Neural progenitor cell (in vitro differentiated cells): ENCODE data around the gene VARS1. TPM values are rescaled to one million over a fixed set of nuclear protein-coding genes. Genes with fewer than 3 reads are reported as not detected.

Experiments used
- DNase-seq: peaks from one replicate; pipeline ENCODE4 v3.0.0-alpha.2; 2016; ENCODE audit warnings: low spot score
- H2AFZ ChIP-seq: fragments of 200-600 bp; sonication (generic); replicated peaks from 2 replicates; pipeline ENCODE4 v1.6.1; 2016; ENCODE audit warnings: antibody characterized with exemption
- H3F3A ChIP-seq: fragments of 200-600 bp; sonication (generic); 2 replicates; pipeline ENCODE4 v1.6.1; 2016; ENCODE audit warnings: antibody characterized with exemption, low read depth
- H3K27ac ChIP-seq: fragments of 200-600 bp; sonication (generic); 2 replicates; pipeline ENCODE4 v1.5.1; 2016; ENCODE audit warnings: mild to moderate bottlenecking
- H3K27me3 ChIP-seq: fragments of 200-600 bp; sonication (generic); 2 replicates; pipeline ENCODE4 v1.6.1; 2016; ENCODE audit warnings: mild to moderate bottlenecking, moderate library complexity
- H3K36me3 ChIP-seq: fragments of 200-600 bp; sonication (generic); 2 replicates; pipeline ENCODE4 v1.5.1; 2016
- H3K4me1 ChIP-seq: fragments of 200-600 bp; sonication (generic); 2 replicates; pipeline ENCODE4 v1.6.1; 2016; ENCODE audit warnings: mixed run types
- H3K4me2 ChIP-seq: fragments of 200-600 bp; sonication (generic); 2 replicates; pipeline ENCODE4 v1.6.1; 2016
- H3K4me3 ChIP-seq: fragments of 200-600 bp; sonication (generic); 2 replicates; pipeline ENCODE4 v1.5.1; 2016
- H3K79me2 ChIP-seq: fragments of 200-600 bp; sonication (generic); 2 replicates; pipeline ENCODE4 v1.6.1; 2016; ENCODE audit warnings: low read depth
- H3K9ac ChIP-seq: fragments of 200-600 bp; sonication (generic); 2 replicates; pipeline ENCODE4 v1.6.1; 2016
- H3K9me3 ChIP-seq: fragments of 200-600 bp; sonication (generic); 2 replicates; pipeline ENCODE4 v1.5.1; 2016; ENCODE audit warnings: low read depth
- H4K20me1 ChIP-seq: fragments of 200-600 bp; sonication (generic); 2 replicates; pipeline ENCODE4 v1.6.1; 2016; ENCODE audit warnings: low read depth
- H3K27ac Mint-ChIP-seq: 3 replicates; pipeline ENCODE4 v1.8.0; 2021; ENCODE audit warnings: mixed read lengths
- H3K27me3 Mint-ChIP-seq: 2 replicates; pipeline ENCODE4 v1.8.0; 2022; ENCODE audit warnings: low read depth, mild to moderate bottlenecking, inconsistent platforms, moderate library complexity, mixed read lengths; ENCODE audit not compliant: insufficient read depth
- H3K36me3 Mint-ChIP-seq: 3 replicates; pipeline ENCODE4 v1.8.0; 2021; ENCODE audit warnings: mixed read lengths
- H3K4me1 Mint-ChIP-seq: 3 replicates; pipeline ENCODE4 v1.8.0; 2021; ENCODE audit warnings: mixed read lengths
- H3K4me3 Mint-ChIP-seq: 3 replicates; pipeline ENCODE4 v1.8.0; 2021; ENCODE audit warnings: mild to moderate bottlenecking, moderate library complexity, mixed read lengths
- H3K9me3 Mint-ChIP-seq: 3 replicates; pipeline ENCODE4 v1.8.0; 2020; ENCODE audit warnings: mixed read lengths
- EZH2 ChIP-seq: fragments of 200-600 bp; sonication (generic); IDR thresholded peaks from 2 replicates; pipeline ENCODE4 v1.6.1; 2017; ENCODE audit warnings: antibody characterized with exemption, mild to moderate bottlenecking, moderate library complexity
- EZH2phosphoT487 ChIP-seq: fragments of 200-600 bp; sonication (generic); IDR thresholded peaks from 2 replicates; pipeline ENCODE4 v1.6.1; 2017; ENCODE audit warnings: antibody characterized with exemption
- total RNA-seq: library from RNA; depleted of rRNA; stranded (reverse); fragments of >200 nt; gene quantifications from 2 replicates; pipeline ENCODE4 v1.2.3, GENCODE V29; 2015; ENCODE audit warnings: low replicate concordance
- TF ChIP-seq, protein P1 (sequence below): fragments of 200-600 bp; sonication (generic); IDR thresholded peaks from 2 replicates; pipeline ENCODE4 v1.5.1; 2017; ENCODE audit warnings: antibody characterized with exemption, mild to moderate bottlenecking

The VARS1 gene
- total RNA-seq, 1 donor from 2014 or later: 34.1 TPM

DNA sequence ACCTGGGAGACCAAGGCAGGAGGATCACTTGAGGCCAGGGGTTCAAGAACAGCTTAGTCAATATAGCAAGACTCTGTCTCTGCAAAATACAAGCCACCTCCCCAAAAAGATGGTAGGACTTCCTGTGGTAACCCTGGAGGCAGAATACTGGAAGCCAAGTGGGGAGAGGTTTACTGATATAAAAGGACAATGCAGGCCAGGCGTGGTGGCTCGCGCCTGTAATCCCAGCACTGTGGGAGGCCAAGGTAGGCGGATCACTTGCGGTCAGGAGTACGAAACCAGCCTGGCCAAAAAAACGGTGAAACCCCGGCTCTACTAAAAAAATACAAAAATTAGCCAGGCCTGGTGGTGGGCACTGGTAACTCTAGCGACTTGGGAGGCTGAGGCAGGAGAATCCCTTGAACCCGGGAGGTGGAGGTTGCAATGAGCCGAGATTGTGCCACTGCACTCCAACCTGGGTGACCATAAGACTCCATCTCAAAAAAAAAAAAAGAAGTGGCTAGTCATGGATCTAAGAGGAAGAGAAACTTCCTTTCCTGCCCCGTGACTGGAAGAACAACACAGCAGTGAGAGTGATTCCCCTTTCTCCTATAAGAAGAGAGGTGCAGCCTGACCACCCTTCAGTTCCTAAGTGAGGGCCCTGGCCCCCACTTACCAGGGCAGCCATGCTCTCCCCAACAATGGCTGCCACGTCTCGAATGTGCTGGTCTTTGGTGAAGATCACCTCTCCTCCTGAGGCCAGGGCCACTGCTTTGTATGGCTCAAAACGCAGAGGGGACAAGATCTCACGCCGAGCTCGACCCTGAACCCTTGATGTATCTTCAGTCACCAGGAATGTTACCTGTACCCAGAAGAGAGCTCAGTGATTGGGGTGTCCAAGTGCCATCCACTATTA is 26.9 kb downstream of the VARS1 start:
- H2AFZ ChIP-seq: no peak overlapping the region
- H3K4me2 ChIP-seq: no peak overlapping the region
- no peak overlapping the region for H3K4me3 Mint-ChIP-seq
- H3K4me1 ChIP-seq: peaks cover 14% of the 10 kb centered on the region
- H3K36me3 ChIP-seq: no peaks in the 10 kb centered on the region
- H3K9me3 Mint-ChIP-seq: no peaks in the 10 kb centered on the region
- H3K27me3 ChIP-seq: no peaks in the 10 kb centered on the region
- TF ChIP-seq, protein P1, sequence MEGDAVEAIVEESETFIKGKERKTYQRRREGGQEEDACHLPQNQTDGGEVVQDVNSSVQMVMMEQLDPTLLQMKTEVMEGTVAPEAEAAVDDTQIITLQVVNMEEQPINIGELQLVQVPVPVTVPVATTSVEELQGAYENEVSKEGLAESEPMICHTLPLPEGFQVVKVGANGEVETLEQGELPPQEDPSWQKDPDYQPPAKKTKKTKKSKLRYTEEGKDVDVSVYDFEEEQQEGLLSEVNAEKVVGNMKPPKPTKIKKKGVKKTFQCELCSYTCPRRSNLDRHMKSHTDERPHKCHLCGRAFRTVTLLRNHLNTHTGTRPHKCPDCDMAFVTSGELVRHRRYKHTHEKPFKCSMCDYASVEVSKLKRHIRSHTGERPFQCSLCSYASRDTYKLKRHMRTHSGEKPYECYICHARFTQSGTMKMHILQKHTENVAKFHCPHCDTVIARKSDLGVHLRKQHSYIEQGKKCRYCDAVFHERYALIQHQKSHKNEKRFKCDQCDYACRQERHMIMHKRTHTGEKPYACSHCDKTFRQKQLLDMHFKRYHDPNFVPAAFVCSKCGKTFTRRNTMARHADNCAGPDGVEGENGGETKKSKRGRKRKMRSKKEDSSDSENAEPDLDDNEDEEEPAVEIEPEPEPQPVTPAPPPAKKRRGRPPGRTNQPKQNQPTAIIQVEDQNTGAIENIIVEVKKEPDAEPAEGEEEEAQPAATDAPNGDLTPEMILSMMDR: no peak
- TF ChIP-seq EZH2phosphoT487: no peak
- TF ChIP-seq EZH2: no peak
- peaks cover 11% of the 10 kb centered on the region for H3F3A ChIP-seq
- H3K27ac ChIP-seq: no peak overlapping the region
- H4K20me1 ChIP-seq: no peaks in the 10 kb centered on the region
- H3K27ac Mint-ChIP-seq: peak overlapping the region; percentile 60
- peaks cover 2% of the 10 kb centered on the region for H3K27me3 Mint-ChIP-seq
- peaks cover 14% of the 10 kb centered on the region for H3K4me1 Mint-ChIP-seq
- H3K4me3 ChIP-seq: no peak overlapping the region
- H3K79me2 ChIP-seq: no peaks in the 10 kb centered on the region
- no peaks in the 10 kb centered on the region for H3K9me3 ChIP-seq
- H3K9ac ChIP-seq: no peak overlapping the region
- DNase-seq: no peak
- peaks cover 2% of the 10 kb centered on the region for H3K36me3 Mint-ChIP-seq

DNA sequence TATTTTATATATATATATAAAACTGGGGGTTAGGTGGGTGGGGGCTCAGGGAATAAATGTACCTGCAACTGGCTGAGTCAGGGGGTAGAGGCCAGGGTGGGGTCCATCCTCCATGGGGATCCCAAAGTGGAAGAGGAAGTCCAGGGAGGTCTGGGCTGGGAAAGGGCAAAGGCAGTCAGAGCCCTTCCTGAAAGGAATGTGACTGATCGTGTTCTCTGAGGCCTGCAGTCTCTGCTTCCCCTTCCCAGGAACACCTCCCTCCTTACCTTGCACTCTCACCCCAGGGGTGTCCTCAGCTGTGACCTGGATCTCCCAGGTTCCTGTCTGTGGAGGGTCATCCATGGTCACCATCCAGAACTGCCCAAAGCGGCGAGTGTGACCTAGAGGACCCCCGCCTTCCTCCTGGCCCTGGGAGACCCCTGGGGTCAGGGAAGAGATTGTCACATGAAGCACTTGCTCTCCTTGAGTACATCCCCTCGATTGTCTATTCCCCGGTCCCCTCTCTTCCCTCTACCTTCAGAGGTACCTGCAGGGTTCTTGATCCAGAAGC is 28.4 kb downstream of the VARS1 start:
- H4K20me1 ChIP-seq: no peaks in the 10 kb centered on the region
- H3K4me1 ChIP-seq: peaks cover 23% of the 10 kb centered on the region
- H3K4me1 Mint-ChIP-seq: peaks cover 26% of the 10 kb centered on the region
- H3K9ac ChIP-seq: no peak overlapping the region
- no peak overlapping the region for H3K27ac ChIP-seq
- H3K36me3 Mint-ChIP-seq: peaks cover 6% of the 10 kb centered on the region
- peaks cover 2% of the 10 kb centered on the region for H3K27me3 Mint-ChIP-seq
- H3K27me3 ChIP-seq: no peaks in the 10 kb centered on the region
- no peak for TF ChIP-seq EZH2phosphoT487
- TF ChIP-seq, protein P1: no peak
- TF ChIP-seq EZH2: no peak
- no peaks in the 10 kb centered on the region for H3K79me2 ChIP-seq
- no peaks in the 10 kb centered on the region for H3K9me3 ChIP-seq
- no peak overlapping the region for H3K4me3 Mint-ChIP-seq
- no peaks in the 10 kb centered on the region for H3K36me3 ChIP-seq
- peaks cover 18% of the 10 kb centered on the region for H3F3A ChIP-seq
- H2AFZ ChIP-seq: no peak overlapping the region
- no peaks in the 10 kb centered on the region for H3K9me3 Mint-ChIP-seq
- H3K27ac Mint-ChIP-seq: no peak overlapping the region
- no peak for DNase-seq
- H3K4me3 ChIP-seq: no peak overlapping the region
- no peak overlapping the region for H3K4me2 ChIP-seq

DNA sequence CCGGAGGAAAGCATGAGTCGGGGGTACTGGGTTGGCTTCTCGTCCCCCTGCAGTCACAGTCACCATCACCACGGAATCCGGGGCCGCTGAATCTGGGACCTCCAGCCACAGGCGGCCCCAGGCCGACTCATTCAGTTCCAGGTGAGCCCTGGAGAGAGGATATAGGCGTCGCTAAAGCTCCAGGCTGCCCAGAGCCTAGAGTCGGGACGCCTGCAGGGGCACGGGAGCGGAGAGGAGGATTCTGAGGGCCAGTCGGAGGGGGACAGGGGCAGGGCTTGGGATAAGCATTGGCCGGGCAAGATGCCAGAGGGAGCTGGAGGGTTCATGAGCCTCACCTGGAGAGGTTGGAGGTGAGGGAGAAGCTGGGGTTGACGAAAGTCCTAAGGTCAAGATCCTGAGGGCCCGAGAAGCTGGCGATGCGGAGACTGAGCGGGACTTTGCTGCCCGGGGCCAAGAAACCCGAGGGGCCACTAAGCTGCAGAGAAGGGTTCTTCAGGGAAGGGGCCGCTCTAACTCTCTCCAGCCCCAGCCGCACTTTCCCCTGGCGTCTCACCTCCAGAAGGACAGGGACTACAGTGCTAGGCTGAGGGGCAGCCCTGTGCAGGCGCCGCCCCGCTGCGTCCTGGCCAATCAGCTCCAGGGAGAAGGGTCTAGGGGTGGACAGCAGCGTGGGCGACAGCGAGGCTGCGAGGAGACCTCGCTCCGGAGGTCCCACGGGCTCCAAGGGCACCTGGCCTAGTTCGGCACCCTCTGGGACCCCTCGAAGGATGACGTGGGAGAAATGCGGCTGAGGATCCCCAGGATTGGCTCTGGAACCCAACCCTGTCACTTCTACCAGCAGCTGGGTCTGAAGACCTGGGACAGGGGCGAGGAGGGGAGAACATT is 29.4 kb downstream of the VARS1 start:
- TF ChIP-seq EZH2phosphoT487: no peak
- TF ChIP-seq, protein P1: no peak
- TF ChIP-seq EZH2: no peak
- Histone ChIP-seq H3F3A (peaks cover 18% of the 10 kb centered on the region), H3K36me3 (no peaks in the 10 kb centered on the region), H4K20me1 (no peaks in the 10 kb centered on the region), H2AFZ (no peak overlapping the region), H3K4me1 (peaks cover 23% of the 10 kb centered on the region), H3K9ac (no peak overlapping the region), H3K9me3 (no peaks in the 10 kb centered on the region), H3K27ac (no peak overlapping the region), H3K4me2 (peak overlapping the region; percentile 37), H3K4me3 (no peak overlapping the region), H3K27me3 (no peaks in the 10 kb centered on the region), H3K79me2 (no peaks in the 10 kb centered on the region)
- Mint-ChIP-seq H3K27ac (no peak overlapping the region), H3K4me1 (peaks cover 32% of the 10 kb centered on the region), H3K9me3 (no peaks in the 10 kb centered on the region), H3K4me3 (no peak overlapping the region), H3K27me3 (peaks cover 3% of the 10 kb centered on the region), H3K36me3 (peaks cover 12% of the 10 kb centered on the region)
- peak; percentile 35 for DNase-seq
